Astrocyte of the cerebellum (primary cell): ENCODE results near the gene ZNF565.

Experiments used
- DNase-seq: peaks from one replicate; pipeline ENCODE4 v3.0.0-alpha.2; 2011; ENCODE audit warnings: low read depth
- H3K4me3 ChIP-seq: 2 replicates; pipeline ENCODE4 v1.5.1; 2011; ENCODE audit warnings: mild to moderate bottlenecking, low read depth, low read length, moderate library complexity
- in situ Hi-C: cut with HindIII; loops from 2 replicates; pipeline ENCODE4 v1.10.0; 2017; ENCODE audit warnings: low sequenced_read_pairs
- TF ChIP-seq, protein P1 (sequence below): IDR thresholded peaks from 2 replicates; pipeline ENCODE4 v1.5.1; 2012; ENCODE audit warnings: low read length, low read depth, moderate library complexity, mild to moderate bottlenecking; ENCODE audit errors: missing control alignments

ZNF565 gene

GRCh38 chr19:36150586-36150985 is 63.9 kb downstream of the ZNF565 start:
- in situ Hi-C loops: no loop called here
- TF ChIP-seq, protein P1, sequence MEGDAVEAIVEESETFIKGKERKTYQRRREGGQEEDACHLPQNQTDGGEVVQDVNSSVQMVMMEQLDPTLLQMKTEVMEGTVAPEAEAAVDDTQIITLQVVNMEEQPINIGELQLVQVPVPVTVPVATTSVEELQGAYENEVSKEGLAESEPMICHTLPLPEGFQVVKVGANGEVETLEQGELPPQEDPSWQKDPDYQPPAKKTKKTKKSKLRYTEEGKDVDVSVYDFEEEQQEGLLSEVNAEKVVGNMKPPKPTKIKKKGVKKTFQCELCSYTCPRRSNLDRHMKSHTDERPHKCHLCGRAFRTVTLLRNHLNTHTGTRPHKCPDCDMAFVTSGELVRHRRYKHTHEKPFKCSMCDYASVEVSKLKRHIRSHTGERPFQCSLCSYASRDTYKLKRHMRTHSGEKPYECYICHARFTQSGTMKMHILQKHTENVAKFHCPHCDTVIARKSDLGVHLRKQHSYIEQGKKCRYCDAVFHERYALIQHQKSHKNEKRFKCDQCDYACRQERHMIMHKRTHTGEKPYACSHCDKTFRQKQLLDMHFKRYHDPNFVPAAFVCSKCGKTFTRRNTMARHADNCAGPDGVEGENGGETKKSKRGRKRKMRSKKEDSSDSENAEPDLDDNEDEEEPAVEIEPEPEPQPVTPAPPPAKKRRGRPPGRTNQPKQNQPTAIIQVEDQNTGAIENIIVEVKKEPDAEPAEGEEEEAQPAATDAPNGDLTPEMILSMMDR: no peak

DNA sequence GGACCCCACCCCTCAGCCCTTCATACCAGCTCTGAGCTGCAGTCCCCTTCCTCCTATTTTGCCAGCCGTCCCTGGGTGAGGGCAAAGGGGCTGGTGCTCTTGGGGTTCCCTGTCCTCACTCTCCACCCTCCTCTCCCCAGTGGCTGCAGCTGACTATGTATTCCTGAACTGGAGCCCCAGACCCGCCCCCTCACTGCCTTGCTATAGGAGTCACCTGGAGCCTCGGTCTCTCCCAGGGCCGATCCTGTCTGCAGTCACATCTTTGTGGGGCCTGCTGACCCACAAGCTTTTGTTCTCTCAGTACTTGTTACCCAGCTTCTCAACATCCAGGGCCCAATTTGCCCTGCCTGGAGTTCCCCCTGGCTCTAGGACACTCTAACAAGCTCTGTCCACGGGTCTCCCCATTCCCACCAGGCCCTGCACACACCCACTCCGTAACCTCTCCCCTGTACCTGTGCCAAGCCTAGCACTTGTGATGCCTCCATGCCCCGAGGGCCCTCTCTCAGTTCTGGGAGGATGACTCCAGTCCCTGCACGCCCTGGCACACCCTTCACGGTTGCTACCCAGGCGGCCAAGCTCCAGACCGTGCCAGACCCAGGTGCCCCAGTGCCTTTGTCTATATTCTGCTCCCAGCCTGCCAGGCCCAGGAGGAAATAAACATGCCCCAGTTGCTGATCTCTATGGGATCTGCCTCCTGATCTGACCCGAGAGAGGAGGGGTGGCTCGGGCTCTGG is 64.6 kb downstream of the ZNF565 start:
- in situ Hi-C loops: no loop called here
- no peak for DNase-seq
- H3K4me3 ChIP-seq: no peak overlapping the region
- TF ChIP-seq, protein P1: no peak

More at GRCh38 chr19:36150586-36150985, 63.9 kb downstream of the ZNF565 start:
- no peak for DNase-seq
- H3K4me3 ChIP-seq: no peak overlapping the region

GRCh38 chr19:36144624-36145023 is 69.8 kb downstream of the ZNF565 start:
- TF ChIP-seq, protein P1: no peak
- H3K4me3 ChIP-seq: no peak overlapping the region
- no peak for DNase-seq
- in situ Hi-C loops: no loop called here

DNA sequence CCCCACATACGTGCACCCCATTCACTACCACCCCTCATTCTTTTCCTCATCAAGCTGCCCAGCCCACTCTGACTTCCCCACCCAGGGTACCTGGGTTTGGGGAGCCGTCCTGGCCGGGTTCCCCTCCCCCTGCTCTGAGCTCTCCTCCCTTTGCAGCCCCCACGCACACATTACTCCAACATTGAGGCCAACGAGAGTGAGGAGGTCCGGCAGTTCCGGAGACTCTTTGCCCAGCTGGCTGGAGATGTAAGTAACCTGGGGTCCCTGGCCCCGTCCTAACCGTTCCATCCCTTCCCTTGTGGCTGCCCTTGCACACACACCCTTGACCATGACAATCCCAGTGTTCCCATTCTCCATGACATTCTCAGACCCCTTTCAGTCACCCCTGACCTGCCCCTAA is 72.0 kb downstream of the ZNF565 start:
- in situ Hi-C loops: no loop called here
- no peak overlapping the region for H3K4me3 ChIP-seq
- TF ChIP-seq, protein P1: no peak
- no peak for DNase-seq

DNA sequence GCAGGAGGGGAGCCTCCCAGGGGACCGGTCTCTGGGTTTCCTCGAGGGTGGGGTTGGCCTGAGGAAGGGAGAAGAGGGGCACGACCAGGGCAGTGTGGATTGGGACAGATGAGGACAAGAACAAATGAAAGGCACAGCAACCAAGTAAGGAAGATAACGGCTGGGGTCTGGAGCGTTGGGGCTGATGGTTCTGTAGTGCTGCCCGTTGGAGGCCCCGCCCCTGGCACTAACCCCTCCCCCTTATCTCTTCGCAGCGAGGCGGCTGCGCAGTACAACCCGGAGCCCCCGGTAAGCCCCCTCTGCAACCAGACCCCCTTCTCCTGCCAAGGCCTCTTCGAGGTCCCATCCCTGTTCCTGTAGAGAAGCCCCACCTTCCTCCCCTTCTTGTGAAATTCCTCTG is 72.4 kb downstream of the ZNF565 start:
- TF ChIP-seq, protein P1: no peak
- H3K4me3 ChIP-seq: no peak overlapping the region
- DNase-seq: no peak
- in situ Hi-C loops: no loop called here

GRCh38 chr19:36141039-36141927 is 73.2 kb downstream of the ZNF565 start:
- H3K4me3 ChIP-seq: peak overlapping the region; percentile 88
- in situ Hi-C loops: no loop called here
- DNase-seq: peak; percentile 64
- TF ChIP-seq, protein P1: no peak
